Right lobe of liver (tissue), 4 donors: Measurements from ENCODE around the gene ANKS1B.

Experiments
- POLR2A ChIP-seq: fragments of 450-650 bp; IDR thresholded peaks from one replicate; pipeline ENCODE4 v1.6.1; 2017; ENCODE audit warnings: antibody characterized with exemption, mild to moderate bottlenecking
- TF ChIP-seq, protein P1 (sequence below), 4 donors: fragments of 200-600 bp in 3 of 4; fragments of 450-650 bp in 1 of 4; IDR thresholded peaks; one replicate each; pipeline versions ENCODE4 v1.5.1 to v1.8.0; 2016 to 2022; ENCODE audit warnings: antibody characterized with exemption in 4 of 4, mild to moderate bottlenecking in 2 of 4
- donor health status: DM: no; HTN: no; CAD: no.
- donor health status: DM: no; HTN: no; CAD: no.
- donor health status: DM: no; HTN: yes; CAD: no.

DNA sequence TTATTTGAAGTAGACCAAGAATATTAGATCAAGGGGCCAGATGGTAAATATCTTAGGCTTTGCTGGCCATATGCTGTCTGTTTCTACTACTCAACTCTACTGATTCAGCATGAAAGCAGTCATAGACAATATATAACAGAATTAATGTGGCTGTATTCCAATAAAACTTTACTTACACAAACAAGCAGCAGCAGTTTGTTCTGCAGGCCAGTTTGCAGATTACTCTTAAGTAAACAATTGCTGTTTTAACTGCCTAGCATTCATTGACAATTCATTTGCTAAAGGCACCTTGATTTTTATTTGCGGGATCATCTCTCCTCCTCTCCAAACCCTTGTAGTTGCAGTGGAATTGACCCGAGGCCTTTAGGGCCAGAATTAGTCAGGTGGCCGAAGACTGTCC lies 431.3 kb downstream of the ANKS1B start:
- TF ChIP-seq, protein P1, sequence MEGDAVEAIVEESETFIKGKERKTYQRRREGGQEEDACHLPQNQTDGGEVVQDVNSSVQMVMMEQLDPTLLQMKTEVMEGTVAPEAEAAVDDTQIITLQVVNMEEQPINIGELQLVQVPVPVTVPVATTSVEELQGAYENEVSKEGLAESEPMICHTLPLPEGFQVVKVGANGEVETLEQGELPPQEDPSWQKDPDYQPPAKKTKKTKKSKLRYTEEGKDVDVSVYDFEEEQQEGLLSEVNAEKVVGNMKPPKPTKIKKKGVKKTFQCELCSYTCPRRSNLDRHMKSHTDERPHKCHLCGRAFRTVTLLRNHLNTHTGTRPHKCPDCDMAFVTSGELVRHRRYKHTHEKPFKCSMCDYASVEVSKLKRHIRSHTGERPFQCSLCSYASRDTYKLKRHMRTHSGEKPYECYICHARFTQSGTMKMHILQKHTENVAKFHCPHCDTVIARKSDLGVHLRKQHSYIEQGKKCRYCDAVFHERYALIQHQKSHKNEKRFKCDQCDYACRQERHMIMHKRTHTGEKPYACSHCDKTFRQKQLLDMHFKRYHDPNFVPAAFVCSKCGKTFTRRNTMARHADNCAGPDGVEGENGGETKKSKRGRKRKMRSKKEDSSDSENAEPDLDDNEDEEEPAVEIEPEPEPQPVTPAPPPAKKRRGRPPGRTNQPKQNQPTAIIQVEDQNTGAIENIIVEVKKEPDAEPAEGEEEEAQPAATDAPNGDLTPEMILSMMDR (IDR thresholded peaks at IDR 0.05) = no peak
- no peak for TF ChIP-seq POLR2A
